Caco-2 (cell line): ENCODE results near the gene MEOX1. TPM values are rescaled to one million over a fixed set of nuclear protein-coding genes. Genes with fewer than 3 reads are reported as not detected.

Source experiments
- BruUV-seq: library from RNA; stranded (reverse); fragments of 400-500 nt; replicated peaks from 2 replicates; lab custom pipeline; 2021; lab: Mats Ljungman, UMichigan
- CTCF ChIA-PET: fragments of 300-600 bp; sonication (Branson Sonifier 250); formaldehyde crosslinking; loops from one replicate; lab custom pipeline; 2022; ENCODE audit warnings: antibody characterized with exemption; lab: Charles Lee
- POLR2A ChIA-PET: fragments of 300-600 bp; sonication (Branson Sonifier 250); formaldehyde crosslinking; loops from one replicate; lab custom pipeline; 2022; ENCODE audit warnings: antibody characterized with exemption; lab: Charles Lee
- DNase-seq, 2 experiments: peaks; one replicate each; pipeline versions ENCODE4 v3.0.0 to v3.0.0-alpha.2; 2020 to 2022
- H3K27me3 ChIP-seq: replicated peaks from 2 replicates; pipeline ENCODE4 v1.6.0; 2011; ENCODE audit warnings: low read length; ENCODE audit not compliant: control insufficient read depth, insufficient read depth
- H3K36me3 ChIP-seq: 2 replicates; pipeline ENCODE4 v1.5.1; 2011; ENCODE audit warnings: low read length; ENCODE audit not compliant: control insufficient read depth, insufficient read depth
- H3K4me1 ChIP-seq: fragments of 250-450 bp; sonication (Bioruptor Pico); 2 replicates; pipeline ENCODE4 v1.5.1; 2020; ENCODE audit warnings: mild to moderate bottlenecking
- H3K4me3 ChIP-seq: 2 replicates; pipeline ENCODE4 v1.5.1; 2011; ENCODE audit warnings: low read depth, mild to moderate bottlenecking, control low read depth, low read length
- H3K9me3 ChIP-seq: fragments of 250-450 bp; sonication (Bioruptor Pico); 2 replicates; pipeline ENCODE4 v1.5.1; 2020; ENCODE audit warnings: mild to moderate bottlenecking, moderate library complexity
- H3K27ac Mint-ChIP-seq: one replicate; pipeline ENCODE4 v1.8.0; 2022; ENCODE audit warnings: mixed read lengths; ENCODE audit not compliant: unreplicated experiment
- H3K27me3 Mint-ChIP-seq: one replicate; pipeline ENCODE4 v1.8.0; 2022; ENCODE audit warnings: mixed read lengths; ENCODE audit not compliant: insufficient read depth, unreplicated experiment
- H3K36me3 Mint-ChIP-seq: one replicate; pipeline ENCODE4 v1.8.0; 2022; ENCODE audit warnings: mild to moderate bottlenecking, mixed read lengths; ENCODE audit not compliant: insufficient read depth, unreplicated experiment
- H3K4me1 Mint-ChIP-seq: one replicate; pipeline ENCODE4 v1.8.0; 2022; ENCODE audit warnings: low read depth, mixed read lengths; ENCODE audit not compliant: unreplicated experiment
- H3K4me3 Mint-ChIP-seq: one replicate; pipeline ENCODE4 v1.8.0; 2022; ENCODE audit warnings: mild to moderate bottlenecking, moderate library complexity, mixed read lengths; ENCODE audit not compliant: unreplicated experiment
- H3K9me3 Mint-ChIP-seq: one replicate; pipeline ENCODE4 v1.8.0; 2022; ENCODE audit warnings: mixed read lengths; ENCODE audit not compliant: unreplicated experiment
- CTCF ChIP-seq, 2 experiments: fragments of 200-600 bp in 1 of 2; IDR thresholded peaks; 1 replicate in 1 of 2; 2 replicates in 1 of 2; pipeline versions ENCODE4 v1.5.1 to v1.8.0; 2011 to 2022; ENCODE audit warnings: antibody characterized with exemption in 1 of 2, control low read depth in 1 of 2, inconsistent platforms in 1 of 2, low read depth in 1 of 2, low read length in 1 of 2, mild to moderate bottlenecking in 1 of 2, moderate library complexity in 1 of 2; ENCODE audit not compliant: insufficient read depth in 1 of 2, severe bottlenecking in 1 of 2, unreplicated experiment in 1 of 2
- intact Hi-C: fragments of 100-400 bp; cut with micrococcal nuclease; formaldehyde crosslinking; loops from one replicate; pipeline ENCODE4 v1.10.0; 2022; ENCODE audit not compliant: unreplicated experiment
- total RNA-seq: library from RNA; stranded (reverse); gene quantifications from 2 replicates; pipeline ENCODE4 v1.2.3, GENCODE V29; 2022

Gene MEOX1
- total RNA-seq, 1 experiment from 2014 or later: 1.7 TPM

GRCh38 chr17:43662413-43663141 is 855 bp upstream of the MEOX1 start:
- no peaks in the 10 kb centered on the region for H3K27me3 Mint-ChIP-seq
- CTCF ChIA-PET: interaction anchor here (0.6 kb wide), 1 partner anchor 11 kb away, joined by 3 read pairs; no protein-coding TSS in a partner anchor
- Histone ChIP-seq H3K36me3 (no peaks in the 10 kb centered on the region), H3K27me3 (no peaks in the 10 kb centered on the region), H3K9me3 (no peaks in the 10 kb centered on the region), H3K4me1 (peaks cover 76% of the 10 kb centered on the region), H3K4me3 (no peak overlapping the region)
- H3K9me3 Mint-ChIP-seq: no peaks in the 10 kb centered on the region
- no TSS peak for BruUV-seq
- H3K27ac Mint-ChIP-seq: peak overlapping the region; percentile 86
- H3K4me3 Mint-ChIP-seq: no peak overlapping the region
- H3K4me1 Mint-ChIP-seq: peaks cover 35% of the 10 kb centered on the region
- H3K36me3 Mint-ChIP-seq: peaks cover 18% of the 10 kb centered on the region
- DNase-seq: peak in 1 of 2 experiments; percentile 62
- intact Hi-C loops: no loop called here
- TF ChIP-seq CTCF (IDR thresholded peaks at IDR 0.05; ENCODE audit: insufficient read depth in 1 of 2, low read depth in 1 of 2, low read length in 1 of 2, severe bottlenecking in 1 of 2, unreplicated experiment in 1 of 2): no peak
- POLR2A ChIA-PET: no interaction called here

GRCh38 chr17:43660816-43661493 is 767 bp downstream of the MEOX1 start:
- H3K4me3 ChIP-seq: no peak overlapping the region
- Mint-ChIP-seq H3K27me3 (no peaks in the 10 kb centered on the region), H3K4me3 (no peak overlapping the region), H3K36me3 (peaks cover 6% of the 10 kb centered on the region), H3K4me1 (peaks cover 48% of the 10 kb centered on the region), H3K27ac (no peak overlapping the region), H3K9me3 (no peaks in the 10 kb centered on the region)
- BruUV-seq: no TSS peak
- H3K4me1 ChIP-seq: peaks cover 68% of the 10 kb centered on the region
- no peaks in the 10 kb centered on the region for H3K36me3 ChIP-seq
- H3K27me3 ChIP-seq: no peaks in the 10 kb centered on the region
- intact Hi-C loops: no loop called here
- no peak for TF ChIP-seq CTCF (IDR thresholded peaks at IDR 0.05; ENCODE audit: insufficient read depth in 1 of 2, low read depth in 1 of 2, low read length in 1 of 2, severe bottlenecking in 1 of 2, unreplicated experiment in 1 of 2)
- no peak for DNase-seq
- no peaks in the 10 kb centered on the region for H3K9me3 ChIP-seq
- ChIA-PET CTCF (no interaction called here), POLR2A (interaction anchor here (0.5 kb wide), 1 partner anchor 76 kb away, joined by 9 read pairs; no protein-coding TSS in a partner anchor)

DNA sequence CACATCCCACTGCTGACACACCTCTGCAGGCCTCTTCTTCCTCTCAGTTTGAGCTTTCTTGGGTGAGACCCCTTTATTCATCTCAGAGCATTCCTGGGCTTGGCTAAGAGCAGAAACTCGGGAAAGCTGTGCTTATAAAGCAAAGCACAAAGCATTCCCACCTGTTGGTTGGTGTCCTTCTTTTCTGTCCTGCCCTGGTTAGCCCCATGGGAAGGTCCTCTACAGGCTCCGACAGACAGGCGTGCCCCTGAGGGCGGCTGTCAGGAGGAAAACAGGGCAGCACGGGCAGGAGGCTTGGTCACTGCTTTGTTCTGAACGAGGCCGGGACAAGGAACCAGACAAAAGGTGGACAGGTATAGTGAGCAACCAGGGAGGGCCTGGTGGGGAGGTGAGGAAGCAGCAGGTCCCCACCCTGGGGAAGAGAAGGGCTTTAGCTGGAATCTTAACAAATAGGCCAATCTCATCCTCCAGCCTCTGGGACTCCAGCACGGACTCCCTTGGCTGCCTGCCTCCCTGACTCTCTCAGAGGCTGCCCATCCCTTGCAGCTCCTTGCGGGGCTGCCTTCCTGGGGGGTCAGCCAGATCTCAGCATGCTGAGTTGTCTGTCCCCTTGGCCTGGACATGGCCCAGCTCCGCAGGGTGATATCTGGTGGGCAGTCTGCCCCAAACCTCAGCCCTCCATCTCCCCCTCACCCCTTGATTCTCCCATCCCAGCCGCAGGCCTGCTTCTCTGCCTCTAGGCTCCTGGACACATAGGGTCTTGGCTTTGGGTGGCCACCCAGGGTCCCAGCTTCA is 1.7 kb downstream of the MEOX1 start:
- Mint-ChIP-seq H3K36me3 (peaks cover 6% of the 10 kb centered on the region), H3K27ac (peak overlapping the region; percentile 78), H3K27me3 (no peaks in the 10 kb centered on the region), H3K9me3 (no peaks in the 10 kb centered on the region), H3K4me1 (peaks cover 48% of the 10 kb centered on the region), H3K4me3 (no peak overlapping the region)
- Histone ChIP-seq H3K4me1 (peaks cover 63% of the 10 kb centered on the region), H3K9me3 (no peaks in the 10 kb centered on the region), H3K4me3 (no peak overlapping the region), H3K27me3 (no peaks in the 10 kb centered on the region), H3K36me3 (no peaks in the 10 kb centered on the region)
- POLR2A ChIA-PET: interaction anchor here (0.6 kb wide), 1 partner anchor 34 kb away, joined by 3 read pairs; no protein-coding TSS in a partner anchor
- CTCF ChIA-PET: interaction anchor here (0.7 to 1.4 kb wide), 2 partner anchors 14 to 100 kb away, joined by 3 to 4 read pairs; no protein-coding TSS in a partner anchor
- TF ChIP-seq CTCF (IDR thresholded peaks at IDR 0.05; ENCODE audit: insufficient read depth in 1 of 2, low read depth in 1 of 2, low read length in 1 of 2, severe bottlenecking in 1 of 2, unreplicated experiment in 1 of 2): no peak
- BruUV-seq: no TSS peak
- intact Hi-C loops: no loop called here
- no peak for DNase-seq
